Fibroblast of lung (primary cell): Measurements from ENCODE around the gene SLC2A8.

Experiments used
- EZH2 ChIP-seq: IDR thresholded peaks from 2 replicates; pipeline ENCODE4 v1.5.1; 2012; ENCODE audit warnings: low read length, control low read depth, mild to moderate bottlenecking; ENCODE audit errors: missing control alignments
- TF ChIP-seq, protein P1 (sequence below), 2 donors: IDR thresholded peaks in 1 of 2; conservative IDR thresholded peaks in 1 of 2; 1 replicate in 1 of 2; 2 replicates in 1 of 2; pipeline ENCODE4 v1.5.1; 2011 to 2012; ENCODE audit warnings: low read length in 2 of 2, control low read depth in 1 of 2, inconsistent platforms in 1 of 2, low read depth in 1 of 2, mild to moderate bottlenecking in 1 of 2

DNA sequence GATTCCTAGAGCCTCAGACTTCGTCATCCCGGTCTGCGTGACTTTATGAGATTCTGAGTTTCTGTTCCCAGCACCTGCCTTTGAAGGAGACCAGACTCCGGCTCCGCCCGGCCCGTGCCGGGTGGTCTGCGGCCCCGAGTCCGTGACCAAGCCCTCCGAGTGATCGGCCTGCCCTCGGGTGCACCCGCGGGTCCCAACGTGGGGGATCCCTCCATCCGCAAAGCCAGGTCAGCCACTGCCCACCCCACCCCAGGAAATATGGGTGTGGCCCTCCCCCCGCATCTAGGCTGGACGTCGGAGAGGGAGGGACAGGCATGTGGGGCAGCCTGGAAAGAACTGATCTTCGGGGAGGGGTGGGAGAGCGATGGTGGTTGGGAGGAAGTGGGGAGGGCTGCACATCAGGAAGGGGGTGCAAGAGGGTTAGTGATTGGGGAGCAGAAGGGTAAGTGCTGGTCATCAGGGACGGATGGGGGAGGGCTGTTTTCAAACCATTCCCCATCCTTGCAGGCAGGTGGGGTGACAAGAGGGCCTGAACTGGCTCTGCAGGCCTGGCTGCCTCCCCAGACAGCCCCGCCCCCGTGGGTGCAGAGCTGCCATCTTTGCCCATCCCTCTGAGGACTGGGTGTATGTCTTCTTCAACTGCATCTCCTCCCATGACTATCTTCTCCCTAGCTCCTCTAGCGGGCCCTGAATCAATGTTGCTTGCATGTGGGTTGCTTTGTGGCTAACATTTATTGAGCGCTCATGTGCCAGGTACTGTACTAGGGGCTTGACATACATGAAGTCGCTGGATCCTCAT is 55.1 kb downstream of the SLC2A8 start:
- TF ChIP-seq, protein P1, sequence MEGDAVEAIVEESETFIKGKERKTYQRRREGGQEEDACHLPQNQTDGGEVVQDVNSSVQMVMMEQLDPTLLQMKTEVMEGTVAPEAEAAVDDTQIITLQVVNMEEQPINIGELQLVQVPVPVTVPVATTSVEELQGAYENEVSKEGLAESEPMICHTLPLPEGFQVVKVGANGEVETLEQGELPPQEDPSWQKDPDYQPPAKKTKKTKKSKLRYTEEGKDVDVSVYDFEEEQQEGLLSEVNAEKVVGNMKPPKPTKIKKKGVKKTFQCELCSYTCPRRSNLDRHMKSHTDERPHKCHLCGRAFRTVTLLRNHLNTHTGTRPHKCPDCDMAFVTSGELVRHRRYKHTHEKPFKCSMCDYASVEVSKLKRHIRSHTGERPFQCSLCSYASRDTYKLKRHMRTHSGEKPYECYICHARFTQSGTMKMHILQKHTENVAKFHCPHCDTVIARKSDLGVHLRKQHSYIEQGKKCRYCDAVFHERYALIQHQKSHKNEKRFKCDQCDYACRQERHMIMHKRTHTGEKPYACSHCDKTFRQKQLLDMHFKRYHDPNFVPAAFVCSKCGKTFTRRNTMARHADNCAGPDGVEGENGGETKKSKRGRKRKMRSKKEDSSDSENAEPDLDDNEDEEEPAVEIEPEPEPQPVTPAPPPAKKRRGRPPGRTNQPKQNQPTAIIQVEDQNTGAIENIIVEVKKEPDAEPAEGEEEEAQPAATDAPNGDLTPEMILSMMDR (conservative IDR thresholded peaks at IDR 0.05 in 1 of 2, IDR thresholded peaks at IDR 0.05 in 1 of 2; ENCODE audit: low read depth in 1 of 2, low read length in 2 of 2): no peak
- TF ChIP-seq EZH2: no peak
